Mesendoderm (in vitro differentiated cells): ENCODE data around the gene TMEM45A.
"Not testable (repeated sequence)": the region's sequence is repeated elsewhere in the genome, so short reads cannot be mapped to it uniquely, and the experiment has no call there.

Source experiments
- DNase-seq: peaks from one replicate; pipeline ENCODE4 v3.0.0; 2013
- H2AK5ac ChIP-seq: 2 replicates; pipeline ENCODE4 v1.6.1; 2013; ENCODE audit warnings: low read length, inconsistent platforms
- H2BK120ac ChIP-seq: 2 replicates; pipeline ENCODE4 v1.6.1; 2013; ENCODE audit warnings: low read depth, mild to moderate bottlenecking, low read length, moderate library complexity, mixed read lengths
- H2BK15ac ChIP-seq: replicated peaks from 2 replicates; pipeline ENCODE4 v1.6.1; 2013; ENCODE audit warnings: low read depth, mild to moderate bottlenecking, moderate library complexity
- H2BK5ac ChIP-seq: 2 replicates; pipeline ENCODE4 v1.6.1; 2013; ENCODE audit warnings: low read length, inconsistent platforms
- H3K18ac ChIP-seq: 2 replicates; pipeline ENCODE4 v1.6.1; 2013; ENCODE audit warnings: mild to moderate bottlenecking, low read length, mixed read lengths
- H3K23ac ChIP-seq: one replicate; pipeline ENCODE4 v1.6.1; 2013; ENCODE audit warnings: low read length
- H3K27ac ChIP-seq: 2 replicates; pipeline ENCODE4 v1.5.1; 2013; ENCODE audit warnings: low read depth, mild to moderate bottlenecking, inconsistent platforms, low read length, moderate library complexity
- H3K27me3 ChIP-seq: 2 replicates; pipeline ENCODE4 v1.6.1; 2013; ENCODE audit warnings: low read length, control low read depth, mild to moderate bottlenecking, inconsistent platforms; ENCODE audit not compliant: insufficient read depth, poor library complexity
- H3K36me3 ChIP-seq: 2 replicates; pipeline ENCODE4 v1.6.1; 2013; ENCODE audit warnings: low read length, inconsistent platforms; ENCODE audit not compliant: control insufficient read depth, insufficient read depth
- H3K4ac ChIP-seq: one replicate; pipeline ENCODE4 v1.6.1; 2013; ENCODE audit warnings: low read depth, mild to moderate bottlenecking, low read length, moderate library complexity
- H3K4me1 ChIP-seq: 2 replicates; pipeline ENCODE4 v1.6.1; 2013; ENCODE audit warnings: low read depth, low read length, inconsistent platforms; ENCODE audit not compliant: control insufficient read depth
- H3K4me2 ChIP-seq: 2 replicates; pipeline ENCODE4 v1.6.1; 2013; ENCODE audit warnings: low read length
- H3K4me3 ChIP-seq: 2 replicates; pipeline ENCODE4 v1.5.1; 2013; ENCODE audit warnings: mild to moderate bottlenecking, low read length
- H3K56ac ChIP-seq: one replicate; pipeline ENCODE4 v1.6.1; 2013; ENCODE audit warnings: low read length
- H3K79me1 ChIP-seq: 2 replicates; pipeline ENCODE4 v1.6.1; 2013; ENCODE audit warnings: low read length, inconsistent platforms
- H3K79me2 ChIP-seq: 2 replicates; pipeline ENCODE4 v1.6.1; 2013; ENCODE audit warnings: mild to moderate bottlenecking, low read length; ENCODE audit not compliant: control insufficient read depth, insufficient read depth
- H3K9ac ChIP-seq: 2 replicates; pipeline ENCODE4 v1.6.1; 2013; ENCODE audit warnings: low read length, inconsistent platforms
- H4K5ac ChIP-seq: one replicate; pipeline ENCODE4 v1.6.1; 2013; ENCODE audit warnings: low read length
- H4K8ac ChIP-seq: one replicate; pipeline ENCODE4 v1.6.1; 2013; ENCODE audit warnings: low read depth, mild to moderate bottlenecking, control low read depth, low read length, moderate library complexity
- WGBS: extraction: QIAGEN DNeasy Blood & Tissue Kit; methylation state at CpG from one replicate; pipeline ENCODE4 v1.1.7; 2013; ENCODE audit warnings: low lambda C conversion rate, missing lambda C conversion rate; ENCODE audit not compliant: insufficient coverage; ENCODE audit errors: extremely low coverage; 5-methylcytosine and 5-hydroxymethylcytosine counted together

TMEM45A gene

GRCh38 chr3:100506355-100506754, 13.9 kb downstream of the TMEM45A start:
- H3K27ac ChIP-seq: no peak overlapping the region
- H2BK120ac ChIP-seq: no peak overlapping the region
- WGBS: no CpG with 5 or more reads among the region's 2 CpGs
- H3K4me1 ChIP-seq: no peaks in the 10 kb centered on the region
- no peak for DNase-seq
- H3K23ac ChIP-seq: no peak overlapping the region
- no peaks in the 10 kb centered on the region for H3K79me1 ChIP-seq
- H3K4ac ChIP-seq: no peak overlapping the region
- H3K36me3 ChIP-seq: no peaks in the 10 kb centered on the region
- no peak overlapping the region for H3K56ac ChIP-seq
- H3K27me3 ChIP-seq: no peaks in the 10 kb centered on the region
- H4K5ac ChIP-seq: no peak overlapping the region
- H3K18ac ChIP-seq: no peak overlapping the region
- H3K79me2 ChIP-seq: no peaks in the 10 kb centered on the region
- H4K8ac ChIP-seq: no peak overlapping the region
- H3K9ac ChIP-seq: no peak overlapping the region
- H2AK5ac ChIP-seq: no peak overlapping the region
- H3K4me2 ChIP-seq: no peak overlapping the region
- no peak overlapping the region for H2BK5ac ChIP-seq
- H2BK15ac ChIP-seq: no peak overlapping the region
- no peak overlapping the region for H3K4me3 ChIP-seq

GRCh38 chr3:100509818-100510217, 17.4 kb downstream of the TMEM45A start:
- H3K18ac ChIP-seq, H3K4me1 ChIP-seq, H2BK15ac ChIP-seq, H4K5ac ChIP-seq, H2BK120ac ChIP-seq, H2AK5ac ChIP-seq, H4K8ac ChIP-seq, H3K9ac ChIP-seq, H3K79me1 ChIP-seq, H3K56ac ChIP-seq, DNase-seq, H3K27me3 ChIP-seq, H3K23ac ChIP-seq, H3K27ac ChIP-seq, H3K4me2 ChIP-seq, H3K4ac ChIP-seq, H2BK5ac ChIP-seq, H3K79me2 ChIP-seq, H3K36me3 ChIP-seq, H3K4me3 ChIP-seq: not testable (repeated sequence)
- no CpG with 5 or more reads among the region's 15 CpGs for WGBS

GRCh38 chr3:100516232-100516631, 23.8 kb downstream of the TMEM45A start:
- Histone ChIP-seq H2BK120ac (no peak overlapping the region), H4K5ac (no peak overlapping the region), H3K79me2 (no peaks in the 10 kb centered on the region), H3K4me2 (no peak overlapping the region), H3K79me1 (no peaks in the 10 kb centered on the region), H3K27me3 (no peaks in the 10 kb centered on the region), H2BK15ac (no peak overlapping the region), H2AK5ac (no peak overlapping the region), H3K18ac (no peak overlapping the region), H3K4me3 (no peak overlapping the region), H3K56ac (no peak overlapping the region), H3K4ac (no peak overlapping the region), H3K9ac (no peak overlapping the region), H4K8ac (no peak overlapping the region), H2BK5ac (no peak overlapping the region), H3K23ac (no peak overlapping the region), H3K4me1 (no peaks in the 10 kb centered on the region), H3K27ac (no peak overlapping the region), H3K36me3 (no peaks in the 10 kb centered on the region)
- DNase-seq: no peak
- WGBS: no CpG with 5 or more reads among the region's 2 CpGs

GRCh38 chr3:100516838-100517237, 24.4 kb downstream of the TMEM45A start:
- H2BK120ac ChIP-seq: no peak overlapping the region
- H3K23ac ChIP-seq: no peak overlapping the region
- H3K27ac ChIP-seq: no peak overlapping the region
- no peak overlapping the region for H3K4me2 ChIP-seq
- H2AK5ac ChIP-seq: no peak overlapping the region
- WGBS: no CpG with 5 or more reads among the region's 4 CpGs
- no peaks in the 10 kb centered on the region for H3K36me3 ChIP-seq
- H4K5ac ChIP-seq: no peak overlapping the region
- H3K4me1 ChIP-seq: no peaks in the 10 kb centered on the region
- no peak overlapping the region for H3K4me3 ChIP-seq
- H2BK5ac ChIP-seq: no peak overlapping the region
- no peak overlapping the region for H3K4ac ChIP-seq
- no peaks in the 10 kb centered on the region for H3K27me3 ChIP-seq
- H3K9ac ChIP-seq: no peak overlapping the region
- no peak overlapping the region for H3K18ac ChIP-seq
- no peaks in the 10 kb centered on the region for H3K79me2 ChIP-seq
- no peak overlapping the region for H2BK15ac ChIP-seq
- no peak overlapping the region for H4K8ac ChIP-seq
- no peak overlapping the region for H3K56ac ChIP-seq
- H3K79me1 ChIP-seq: no peaks in the 10 kb centered on the region
- DNase-seq: no peak

- no peak overlapping the region for H3K4me2 ChIP-seq
- no peak overlapping the region for H3K18ac ChIP-seq
- no peak overlapping the region for H3K56ac ChIP-seq
- no peaks in the 10 kb centered on the region for H3K4me1 ChIP-seq
- H2BK5ac ChIP-seq: no peak overlapping the region
- no peak overlapping the region for H3K9ac ChIP-seq
- no peak overlapping the region for H2AK5ac ChIP-seq
- H3K27me3 ChIP-seq: no peaks in the 10 kb centered on the region
- WGBS: no CpG with 5 or more reads among the region's 6 CpGs
- H2BK120ac ChIP-seq: no peak overlapping the region
- H3K79me1 ChIP-seq: no peaks in the 10 kb centered on the region
- no peak overlapping the region for H2BK15ac ChIP-seq
- no peaks in the 10 kb centered on the region for H3K79me2 ChIP-seq
- H3K4ac ChIP-seq: no peak overlapping the region
- H4K5ac ChIP-seq: no peak overlapping the region
- no peak overlapping the region for H3K4me3 ChIP-seq
- DNase-seq: no peak
- H3K36me3 ChIP-seq: no peaks in the 10 kb centered on the region
- no peak overlapping the region for H4K8ac ChIP-seq
- H3K23ac ChIP-seq: no peak overlapping the region
- no peak overlapping the region for H3K27ac ChIP-seq
Measured at GRCh38 chr3:100517276-100517675, 24.9 kb downstream of the TMEM45A start.

- Histone ChIP-seq H3K27ac (no peak overlapping the region), H3K18ac (no peak overlapping the region), H4K8ac (no peak overlapping the region), H3K27me3 (no peaks in the 10 kb centered on the region), H3K4me2 (no peak overlapping the region), H3K23ac (no peak overlapping the region), H3K79me2 (no peaks in the 10 kb centered on the region), H3K56ac (no peak overlapping the region), H2BK120ac (no peak overlapping the region), H2AK5ac (no peak overlapping the region), H3K9ac (no peak overlapping the region), H2BK5ac (no peak overlapping the region), H3K79me1 (no peaks in the 10 kb centered on the region), H3K4me3 (no peak overlapping the region), H3K36me3 (no peaks in the 10 kb centered on the region), H3K4ac (no peak overlapping the region), H3K4me1 (no peaks in the 10 kb centered on the region), H2BK15ac (no peak overlapping the region), H4K5ac (no peak overlapping the region)
- DNase-seq: no peak
Measured at GRCh38 chr3:100518244-100518643, 25.8 kb downstream of the TMEM45A start.
